Tibial nerve (tissue), 3 donors: ENCODE results near the gene L3MBTL4.

ENCODE experiments used
- POLR2A ChIP-seq, 2 donors: fragments of 450-650 bp; IDR thresholded peaks; one replicate each; pipeline ENCODE4 v1.6.1; 2017; ENCODE audit warnings: antibody characterized with exemption in 2 of 2, mild to moderate bottlenecking in 2 of 2, moderate library complexity in 2 of 2
- TF ChIP-seq, protein P1 (sequence below), 5 experiments: fragments of 200-600 bp in 3 of 5; fragments of 450-650 bp in 2 of 5; sonication (generic) in 3 of 5; IDR thresholded peaks; one replicate each; pipeline ENCODE4 v1.5.1; 2016 to 2019; ENCODE audit warnings: antibody characterized with exemption in 5 of 5, mild to moderate bottlenecking in 3 of 5, moderate library complexity in 2 of 5

DNA sequence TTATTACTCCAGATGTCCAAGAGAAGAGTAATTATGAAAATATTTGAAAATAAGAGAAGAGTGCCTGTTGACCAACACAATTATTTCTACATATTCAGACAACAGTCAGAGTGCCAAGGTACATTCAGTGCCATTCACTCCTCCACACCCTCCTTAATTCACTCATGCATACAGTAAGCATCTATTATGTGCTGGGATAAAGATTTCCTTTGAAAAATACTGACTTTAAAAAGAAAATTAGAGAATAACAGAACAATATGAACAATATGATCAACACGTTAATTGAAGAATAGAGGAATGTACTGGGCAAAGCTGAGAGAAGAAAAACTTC lies 203.6 kb downstream of the L3MBTL4 start:
- TF ChIP-seq, protein P1, sequence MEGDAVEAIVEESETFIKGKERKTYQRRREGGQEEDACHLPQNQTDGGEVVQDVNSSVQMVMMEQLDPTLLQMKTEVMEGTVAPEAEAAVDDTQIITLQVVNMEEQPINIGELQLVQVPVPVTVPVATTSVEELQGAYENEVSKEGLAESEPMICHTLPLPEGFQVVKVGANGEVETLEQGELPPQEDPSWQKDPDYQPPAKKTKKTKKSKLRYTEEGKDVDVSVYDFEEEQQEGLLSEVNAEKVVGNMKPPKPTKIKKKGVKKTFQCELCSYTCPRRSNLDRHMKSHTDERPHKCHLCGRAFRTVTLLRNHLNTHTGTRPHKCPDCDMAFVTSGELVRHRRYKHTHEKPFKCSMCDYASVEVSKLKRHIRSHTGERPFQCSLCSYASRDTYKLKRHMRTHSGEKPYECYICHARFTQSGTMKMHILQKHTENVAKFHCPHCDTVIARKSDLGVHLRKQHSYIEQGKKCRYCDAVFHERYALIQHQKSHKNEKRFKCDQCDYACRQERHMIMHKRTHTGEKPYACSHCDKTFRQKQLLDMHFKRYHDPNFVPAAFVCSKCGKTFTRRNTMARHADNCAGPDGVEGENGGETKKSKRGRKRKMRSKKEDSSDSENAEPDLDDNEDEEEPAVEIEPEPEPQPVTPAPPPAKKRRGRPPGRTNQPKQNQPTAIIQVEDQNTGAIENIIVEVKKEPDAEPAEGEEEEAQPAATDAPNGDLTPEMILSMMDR (IDR thresholded peaks at IDR 0.05): no peak
- TF ChIP-seq POLR2A (IDR thresholded peaks at IDR 0.05): no peak
